ENCODE results near the gene CSAG1. TPM values are rescaled to one million over a fixed set of nuclear protein-coding genes. Genes with fewer than 3 reads are reported as not detected.

The CSAG1 gene
- total and polyA plus RNA-seq, 10 donors = 0.21 TPM; not detected in 9

Other genes with a start within 250 kb of the CSAG1 start
- under 1 TPM in 1 of 7 donors, not detected in 6; 0.09 TPM for gene GABRQ, start 95.8 kb downstream of the CSAG1 start, total RNA-seq
- gene GABRQ, start 95.8 kb downstream of the CSAG1 start, polyA plus RNA-seq = under 1 TPM in 1 of 3 donors, not detected in 2; 0.02 TPM
- gene MAGEA3, start 34.9 kb downstream of the CSAG1 start, total RNA-seq = not detected
- not detected for gene MAGEA3, start 34.9 kb downstream of the CSAG1 start, polyA plus RNA-seq
- not detected for gene CSAG2, start 24.4 kb downstream of the CSAG1 start, total RNA-seq
- gene CSAG2, start 24.4 kb downstream of the CSAG1 start, polyA plus RNA-seq = under 1 TPM; 0.24 to 0.58 (median 0.52) TPM
- gene MAGEA2B, start 19.1 kb downstream of the CSAG1 start, total RNA-seq = not detected
- gene MAGEA2B, start 19.1 kb downstream of the CSAG1 start, polyA plus RNA-seq = not detected
- not detected for gene MAGEA12, start within 50 bp of the CSAG1 start, total RNA-seq
- gene MAGEA12, start within 50 bp of the CSAG1 start, polyA plus RNA-seq = under 1 TPM in 1 of 3 donors, not detected in 2; 0.03 TPM
- gene MAGEA2, start 20.1 kb upstream of the CSAG1 start, total RNA-seq = not detected
- gene MAGEA2, start 20.1 kb upstream of the CSAG1 start, polyA plus RNA-seq = not detected
- gene CSAG3, start 25.5 kb upstream of the CSAG1 start, total RNA-seq = 1 to 10 TPM in 1 of 7 donors, under 1 TPM in 1, not detected in 5; 0.37 to 2.6 TPM
- 1 to 10 TPM in 1 of 3 donors, under 1 TPM in 2; 0.61 to 1.3 (median 0.76) TPM for gene CSAG3, start 25.5 kb upstream of the CSAG1 start, polyA plus RNA-seq
- not detected for gene MAGEA6, start 36.0 kb upstream of the CSAG1 start, total RNA-seq
- not detected for gene MAGEA6, start 36.0 kb upstream of the CSAG1 start, polyA plus RNA-seq
- gene CETN2, start 97.0 kb upstream of the CSAG1 start, total RNA-seq = 10 to 100 TPM in 6 of 7 donors, 1 to 10 TPM in 1; 9.4 to 19.6 (median 11.8) TPM
- gene CETN2, start 97.0 kb upstream of the CSAG1 start, polyA plus RNA-seq = 10 to 100 TPM; 17.8 to 25.0 (median 21.2) TPM
- 10 to 100 TPM in 2 of 7 donors, 1 to 10 TPM in 5; 8.1 to 11.2 (median 9.9) TPM for gene NSDHL, start 97.3 kb upstream of the CSAG1 start, total RNA-seq
- 1 to 10 TPM; 6.1 to 8.3 (median 7.2) TPM for gene NSDHL, start 97.3 kb upstream of the CSAG1 start, polyA plus RNA-seq
- 10 to 100 TPM in 3 of 7 donors, 1 to 10 TPM in 4; 6.6 to 13.8 (median 8.3) TPM for gene ZNF185, start 164.3 kb upstream of the CSAG1 start, total RNA-seq
- gene ZNF185, start 164.3 kb upstream of the CSAG1 start, polyA plus RNA-seq = 1 to 10 TPM; 2.0 to 2.7 (median 2.4) TPM